NCI-H2196 (cell line): ENCODE results near the gene SLC12A2.

Source experiments
- DNase-seq: peaks from one replicate; lab custom pipeline; 2025; ENCODE audit not compliant: unreplicated experiment; lab: John Stamatoyannopoulos, UW

SLC12A2 gene

DNA sequence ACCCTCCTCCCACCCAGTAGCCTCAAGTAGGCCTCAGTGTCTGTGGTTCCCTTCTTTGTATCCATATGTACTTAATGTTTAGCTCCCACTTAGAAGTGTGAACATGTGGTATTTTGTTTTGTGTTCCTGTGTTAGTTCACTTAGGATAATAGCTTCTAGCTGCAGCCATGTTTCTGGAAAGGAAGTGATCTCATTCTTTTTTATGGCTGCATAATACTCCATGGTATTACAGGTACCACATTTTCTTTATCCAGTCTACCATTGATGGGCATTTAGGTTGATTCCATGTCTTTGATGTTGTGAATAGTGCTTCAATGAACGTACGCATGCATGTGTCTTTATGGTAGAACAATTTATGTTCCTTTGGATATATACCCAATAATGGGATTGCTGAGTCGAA lies 74.8 kb downstream of the SLC12A2 start:
- no peak for DNase-seq

DNA sequence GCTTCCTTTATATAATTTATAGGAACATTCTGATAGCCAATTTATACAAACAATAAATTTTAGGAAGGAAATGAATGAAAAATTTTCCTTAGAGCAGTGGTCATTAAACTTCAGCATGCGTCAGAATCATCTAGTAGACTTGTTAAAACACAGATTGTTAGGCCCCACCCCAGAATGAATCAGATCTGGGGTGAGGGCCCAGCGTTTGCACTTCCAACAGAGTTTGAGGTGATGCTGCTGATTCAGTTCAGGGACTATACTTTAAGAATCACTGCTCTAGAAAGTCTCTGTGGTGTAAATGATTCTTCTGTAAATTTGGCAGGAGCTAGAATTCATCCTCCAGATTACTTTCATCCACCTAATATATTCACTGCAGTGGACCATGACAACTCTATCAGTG lies 80.4 kb downstream of the SLC12A2 start:
- no peak for DNase-seq

DNA sequence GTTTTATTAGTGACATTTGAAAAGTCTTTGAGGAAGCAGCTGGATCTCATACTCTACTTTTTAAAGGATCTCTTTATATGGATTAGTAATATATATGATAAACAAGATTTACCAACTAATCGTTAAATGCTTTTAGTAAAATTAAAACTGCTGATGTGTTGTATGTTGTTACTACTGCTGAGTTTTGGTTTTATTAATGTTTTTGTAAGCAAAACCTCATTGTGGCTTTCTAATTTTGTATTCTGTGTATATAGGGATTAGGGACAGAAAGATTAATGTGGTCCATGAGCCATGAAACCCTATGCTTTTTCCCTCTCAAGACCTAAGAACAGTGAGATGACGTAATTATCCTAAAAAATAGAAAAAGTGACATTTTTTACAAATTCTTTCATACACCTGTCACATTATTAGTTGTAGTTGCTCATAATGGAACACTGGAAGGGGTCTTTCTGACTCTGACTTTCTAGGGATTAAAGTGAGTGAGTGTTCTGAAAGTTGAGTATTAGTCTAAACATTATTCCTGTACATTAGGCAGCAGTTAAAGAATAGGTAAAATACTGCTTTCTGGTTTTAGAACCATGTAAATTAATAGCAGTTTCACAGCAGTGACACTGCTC lies 85.9 kb downstream of the SLC12A2 start:
- no peak for DNase-seq

DNA sequence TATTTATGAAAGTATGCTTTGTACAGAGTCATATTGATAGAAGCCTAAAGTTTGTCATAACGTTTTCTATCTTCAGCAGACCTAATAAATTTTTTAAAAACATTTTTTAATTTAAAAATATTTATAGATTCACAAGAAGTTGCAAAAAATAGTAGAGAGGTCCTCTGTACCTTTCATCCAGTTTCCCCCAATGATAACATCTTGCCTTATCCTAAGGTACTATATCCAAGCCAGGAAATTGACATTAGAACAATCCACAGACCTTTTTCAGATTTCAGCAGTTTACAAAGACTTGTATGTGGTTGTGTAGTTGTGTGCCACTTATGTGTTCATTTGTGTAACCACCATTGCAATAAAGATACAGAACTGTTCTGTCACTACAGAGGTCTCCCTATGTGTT lies 88.5 kb downstream of the SLC12A2 start:
- no peak for DNase-seq

DNA sequence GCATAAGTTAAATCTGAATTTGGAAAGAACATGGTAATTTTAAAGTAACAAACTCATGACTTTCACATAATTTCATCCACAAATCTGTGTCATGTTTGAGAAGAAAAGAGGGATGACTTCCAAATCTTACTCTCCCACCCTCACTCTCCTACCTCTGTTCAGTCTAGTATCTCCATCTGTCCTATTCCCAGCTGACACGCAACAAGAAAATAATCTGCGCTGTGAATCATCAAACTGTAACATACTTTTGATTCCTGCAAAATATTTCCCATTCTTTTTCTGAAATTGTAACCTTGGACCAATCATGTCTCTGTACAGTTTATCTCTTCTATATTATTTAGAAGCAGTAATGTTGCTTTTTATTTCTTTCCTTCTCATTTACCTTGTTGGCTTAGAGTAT lies 91.4 kb downstream of the SLC12A2 start:
- DNase-seq: no peak

DNA sequence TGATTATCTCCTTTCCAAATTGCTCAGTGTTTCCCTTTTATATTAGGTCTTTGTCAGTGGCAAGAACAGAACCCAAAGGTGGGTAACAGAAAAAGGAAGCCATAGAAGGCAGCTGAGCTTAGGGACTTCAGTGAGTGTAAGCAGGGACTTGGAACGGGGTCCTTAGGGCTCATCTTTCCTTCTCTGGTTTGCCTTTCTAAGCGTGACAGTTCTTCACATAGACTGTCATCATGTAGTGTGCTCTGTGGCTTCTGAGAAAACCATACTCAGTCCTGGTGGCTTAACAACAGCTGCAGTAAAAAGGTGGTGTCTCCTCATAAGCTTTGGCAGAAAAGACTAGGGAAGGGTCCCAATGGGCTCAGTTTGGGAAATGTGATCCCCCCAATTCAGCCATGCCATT lies 108.8 kb downstream of the SLC12A2 start:
- DNase-seq: no peak

DNA sequence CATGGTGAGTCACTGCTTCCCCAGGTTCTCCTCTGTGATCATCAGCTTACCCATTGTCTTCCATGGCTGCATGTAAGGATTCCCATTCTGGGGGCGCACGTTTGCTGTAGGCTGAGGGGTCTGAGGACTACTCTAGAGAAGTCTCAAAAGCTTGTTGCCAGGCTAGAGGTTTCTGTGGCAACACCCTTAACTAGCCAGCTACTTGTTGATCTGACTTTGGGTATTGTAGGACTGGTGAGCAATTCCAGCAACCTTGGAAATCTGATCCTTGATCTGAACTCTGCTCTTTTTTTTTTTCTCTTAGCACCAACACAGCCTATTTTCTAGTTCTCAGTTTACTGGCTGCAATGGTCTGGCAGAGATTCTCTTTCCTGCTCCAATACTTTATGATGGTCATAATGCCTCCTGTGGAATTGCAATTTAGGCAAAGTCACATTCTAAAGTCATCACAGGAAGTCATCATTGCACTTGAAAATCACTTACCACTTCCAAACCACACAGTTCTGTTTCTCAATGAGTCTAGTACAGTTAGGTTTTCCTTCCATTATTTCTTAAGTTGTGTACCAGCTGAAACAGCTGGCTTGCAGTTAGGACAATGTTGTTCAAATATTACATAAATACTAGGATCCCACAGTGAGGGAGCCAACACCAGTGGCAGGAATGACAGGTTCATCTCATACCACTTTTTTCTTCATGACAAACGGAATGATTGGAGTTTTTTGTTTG lies 110.3 kb downstream of the SLC12A2 start:
- DNase-seq: no peak

DNA sequence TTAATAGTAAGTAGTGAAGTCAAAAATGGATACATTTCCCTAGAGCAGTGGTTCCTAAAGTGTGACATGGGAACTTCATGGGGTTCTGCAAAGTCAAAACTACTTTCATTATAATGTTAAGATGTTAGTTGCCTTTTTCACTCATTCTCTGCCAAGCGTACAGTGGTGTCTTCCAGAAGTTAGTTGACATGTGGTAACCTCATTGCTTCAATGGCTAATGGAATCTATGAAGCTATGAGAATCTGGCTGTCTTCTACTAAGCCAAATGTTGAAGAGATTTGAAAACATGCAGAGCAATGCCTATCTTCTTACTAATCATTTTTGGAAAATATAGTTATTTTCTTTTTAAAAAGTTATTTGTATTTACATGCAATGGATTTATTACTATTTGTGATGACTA lies 111.8 kb downstream of the SLC12A2 start:
- no peak for DNase-seq

DNA sequence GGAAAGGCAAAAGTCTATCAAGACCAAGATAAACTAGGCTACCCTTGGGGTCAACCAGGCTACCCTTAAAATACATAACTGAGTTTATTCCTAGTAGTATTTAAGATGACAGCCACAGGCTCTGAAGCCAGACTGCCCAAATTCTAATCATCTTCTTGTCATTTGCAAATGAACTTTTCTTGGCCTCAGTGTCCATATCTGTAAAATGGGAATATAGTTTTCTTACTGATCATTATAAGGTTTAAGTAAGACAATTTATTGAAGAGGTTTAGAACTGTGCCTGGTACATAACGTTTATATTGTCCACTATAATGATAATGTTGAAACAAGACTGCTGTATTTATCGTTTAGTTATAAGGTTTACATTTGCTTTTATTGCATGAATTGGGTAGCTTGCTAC lies 112.5 kb downstream of the SLC12A2 start:
- DNase-seq: no peak

DNA sequence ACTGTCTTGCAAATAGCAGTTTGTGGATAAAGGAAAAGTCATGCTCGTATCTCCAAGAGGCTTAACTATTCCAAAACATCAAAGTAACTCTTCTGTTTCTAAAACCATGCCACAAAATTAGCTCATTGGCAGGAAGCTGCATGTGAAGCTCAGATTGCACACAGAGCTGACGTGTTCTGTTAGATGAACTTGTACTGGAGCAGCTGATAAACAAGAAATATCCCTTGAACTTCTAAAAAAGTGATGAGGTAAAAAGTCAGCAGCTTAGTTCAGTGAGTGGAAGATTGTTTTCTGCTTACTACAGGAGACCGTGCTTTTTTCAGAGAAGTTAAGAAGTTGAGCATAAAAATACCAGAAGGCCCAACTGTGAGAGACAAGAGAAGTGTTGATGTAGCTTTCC lies 113.2 kb downstream of the SLC12A2 start:
- DNase-seq: no peak

DNA sequence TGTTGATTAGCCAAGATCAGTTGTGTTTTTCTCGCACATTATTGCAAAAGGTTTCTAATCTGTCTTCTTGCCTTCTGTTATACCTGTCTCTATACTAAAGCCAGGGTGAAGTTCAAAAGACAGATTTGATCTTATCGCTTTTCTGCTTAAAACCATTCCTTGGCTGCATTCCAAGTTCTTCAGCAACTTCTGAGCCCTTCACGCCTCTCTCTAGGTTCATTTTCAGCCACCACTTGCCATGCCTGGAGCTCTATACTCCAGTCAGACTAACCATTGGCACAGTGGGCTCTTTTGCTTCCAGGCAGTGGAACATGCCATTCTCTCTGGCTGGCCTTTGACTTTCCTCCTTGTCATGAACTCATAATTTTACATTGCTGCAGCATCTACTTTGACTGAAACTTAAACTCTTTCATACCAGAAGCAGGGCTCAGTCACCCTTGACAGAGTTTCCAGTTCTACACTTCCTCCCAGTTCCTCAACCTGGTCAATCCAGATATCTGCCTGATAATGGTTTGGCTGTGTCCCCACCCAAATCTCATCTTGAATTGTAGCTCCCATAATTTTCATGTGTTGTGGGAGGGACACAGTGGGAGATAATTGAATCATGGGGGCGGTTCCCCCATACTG lies 114.4 kb downstream of the SLC12A2 start:
- DNase-seq: no peak

DNA sequence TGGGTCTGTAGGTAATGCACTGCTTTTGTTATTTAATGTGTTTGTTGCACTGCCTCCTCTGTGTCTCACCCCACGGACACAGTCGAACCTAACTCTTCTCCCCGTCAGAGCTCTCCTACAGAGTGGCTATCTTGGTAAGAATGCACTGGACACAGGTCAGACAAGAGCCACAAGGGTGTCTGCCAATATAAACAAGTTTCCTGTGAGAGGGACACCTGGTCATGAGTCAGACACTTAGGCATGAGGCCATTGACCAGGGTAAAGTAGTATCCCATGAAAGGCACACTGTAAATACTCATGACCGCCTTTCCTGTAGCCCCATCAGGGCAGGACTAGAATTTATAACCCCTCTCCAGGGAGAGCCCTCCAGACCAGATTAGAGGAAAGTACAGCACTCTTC lies 115.5 kb downstream of the SLC12A2 start:
- peak; percentile 56 for DNase-seq

DNA sequence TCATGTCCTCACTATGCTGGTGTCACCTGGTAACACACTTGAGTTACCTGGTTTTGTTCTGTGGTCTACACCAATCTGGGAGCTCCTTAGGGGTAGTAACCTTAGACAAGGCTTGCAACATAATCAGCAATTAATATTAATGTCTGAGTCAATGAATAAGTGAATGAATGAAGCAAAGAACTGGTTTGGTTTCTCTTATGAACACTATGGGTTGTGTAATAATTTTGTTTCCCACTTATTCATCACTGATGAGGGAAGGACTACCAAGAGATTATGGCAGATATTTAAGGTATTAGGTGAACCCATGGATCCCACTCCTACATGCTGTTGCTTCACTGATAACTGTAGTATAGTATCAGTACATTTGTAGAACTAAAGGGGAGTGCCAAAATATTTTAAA lies 116.0 kb downstream of the SLC12A2 start:
- DNase-seq: no peak

DNA sequence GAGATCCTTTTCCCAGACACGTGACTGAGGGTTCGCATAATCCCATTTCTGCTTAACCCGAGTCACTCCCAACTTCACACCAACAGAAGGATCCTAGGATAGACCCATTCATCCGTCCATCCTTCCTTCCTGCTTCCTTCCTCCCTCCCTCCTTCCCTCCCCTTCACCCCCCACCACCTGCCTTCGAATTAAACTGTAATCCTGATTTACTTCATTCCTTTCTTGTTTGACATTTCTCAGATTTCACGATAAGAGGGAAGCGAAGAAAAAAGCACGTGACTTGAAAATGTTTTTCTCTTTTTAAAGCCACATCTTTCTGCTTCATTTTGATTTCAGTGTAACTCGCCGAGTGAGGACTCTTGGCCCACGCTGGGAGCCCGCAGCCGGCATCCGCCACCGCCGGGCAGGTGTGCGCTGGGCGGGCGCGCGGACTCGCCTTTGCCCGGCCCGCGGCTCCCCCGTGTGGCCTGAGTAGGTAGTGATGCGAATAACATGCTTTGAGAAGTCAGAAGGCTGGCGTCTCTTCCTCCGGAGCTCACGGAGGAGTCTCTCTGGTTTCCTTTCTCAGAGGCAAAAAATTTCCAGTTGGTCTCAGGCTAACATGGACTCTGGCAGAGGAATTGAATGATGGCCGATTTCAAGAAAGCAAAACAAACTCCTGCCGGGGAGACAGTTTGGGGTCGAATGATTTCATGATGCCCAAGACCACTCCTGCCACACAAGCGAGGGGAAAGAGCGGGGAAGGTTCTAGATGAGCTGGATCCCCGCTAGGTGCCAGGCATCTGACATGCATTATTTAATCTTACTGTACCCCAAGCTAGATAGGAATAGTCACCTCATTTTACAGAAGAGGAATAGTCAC lies 117.7 kb downstream of the SLC12A2 start:
- peak; percentile 90 for DNase-seq

DNA sequence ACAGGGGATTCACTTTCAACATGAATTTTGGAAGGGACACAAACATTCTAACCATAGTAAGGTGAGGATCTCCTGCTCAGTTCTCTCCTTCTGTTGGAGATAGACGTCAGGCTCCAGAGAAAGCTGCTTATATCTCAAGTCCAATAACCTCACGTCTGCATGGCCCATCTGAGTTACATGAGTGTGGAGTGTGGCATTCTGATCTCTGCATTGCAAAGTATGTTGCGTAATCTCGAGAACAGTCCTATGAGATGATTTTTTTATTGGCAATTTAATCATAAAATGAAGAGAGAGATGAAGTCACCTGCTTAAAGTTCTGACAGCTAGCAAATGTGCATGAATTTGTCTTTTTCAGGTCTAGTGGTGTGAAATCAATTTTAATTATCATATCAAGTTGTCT lies 118.8 kb downstream of the SLC12A2 start:
- DNase-seq: no peak

DNA sequence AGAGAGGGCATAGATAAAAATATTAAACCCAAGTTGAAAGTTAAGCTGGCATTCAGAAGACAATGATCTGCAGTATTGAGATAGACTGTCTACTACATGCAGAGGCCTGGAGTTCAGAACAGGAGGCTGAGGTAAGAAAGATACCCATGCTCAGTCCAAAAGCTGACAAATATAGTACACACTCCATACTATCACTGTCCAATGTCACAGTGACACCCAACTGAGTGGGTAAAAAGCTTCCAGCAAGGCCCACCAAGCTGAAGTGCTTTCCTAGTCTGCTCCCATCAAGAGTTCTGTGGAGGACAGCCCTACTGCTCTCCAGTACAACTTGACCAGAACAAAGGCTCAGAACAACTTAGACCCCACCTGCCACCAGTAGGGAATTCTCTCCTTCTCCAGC lies 124.9 kb downstream of the SLC12A2 start:
- DNase-seq: no peak

DNA sequence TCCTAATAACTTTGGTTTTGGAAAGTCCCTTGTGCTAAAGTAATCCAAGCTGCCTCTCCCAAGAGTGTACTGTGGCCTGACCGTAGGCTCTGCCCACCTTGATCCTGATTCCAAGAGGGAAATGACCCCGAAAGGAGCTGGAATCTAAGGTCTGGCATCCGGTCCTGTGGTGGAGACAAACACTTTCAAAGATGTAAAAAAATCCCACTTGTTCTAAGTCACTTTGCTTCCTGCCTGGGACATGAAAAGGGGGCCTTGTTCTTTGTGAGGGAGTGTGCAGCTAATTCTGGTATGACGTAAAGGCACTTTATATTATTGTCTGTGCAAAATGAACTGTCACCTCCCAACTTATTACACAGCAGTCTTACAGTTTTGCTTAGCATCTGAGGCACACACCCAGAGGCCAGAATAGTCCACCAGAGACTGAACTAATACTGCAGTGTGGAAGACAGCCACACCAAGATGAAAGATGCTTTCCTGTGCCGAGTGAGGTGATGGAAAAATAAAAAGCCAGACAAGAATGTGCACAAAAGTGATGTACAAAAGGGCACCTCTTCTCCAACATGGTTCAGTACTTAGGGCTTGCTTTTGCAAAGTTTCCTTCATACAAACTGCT lies 128.7 kb downstream of the SLC12A2 start:
- DNase-seq: no peak

DNA sequence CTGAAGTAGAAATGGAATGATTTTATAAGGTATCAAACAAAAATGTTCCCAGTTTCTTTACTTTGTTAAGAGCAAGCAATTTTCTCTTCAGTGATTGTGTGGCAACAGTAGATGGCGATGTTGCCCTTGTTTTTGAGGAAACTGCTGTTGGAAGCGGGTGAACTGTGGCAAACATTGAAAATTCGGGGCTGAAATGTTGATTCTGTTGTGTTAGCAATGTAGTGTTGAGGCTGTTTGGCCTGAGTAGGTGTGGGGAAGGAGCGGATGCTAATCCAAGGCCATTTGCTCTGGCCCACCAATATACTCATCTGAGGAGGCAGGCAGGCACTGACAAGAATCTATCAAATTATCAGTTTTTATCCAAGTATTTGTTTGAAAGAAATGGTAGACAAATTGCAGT lies 129.8 kb downstream of the SLC12A2 start:
- peak; percentile 59 for DNase-seq

DNA sequence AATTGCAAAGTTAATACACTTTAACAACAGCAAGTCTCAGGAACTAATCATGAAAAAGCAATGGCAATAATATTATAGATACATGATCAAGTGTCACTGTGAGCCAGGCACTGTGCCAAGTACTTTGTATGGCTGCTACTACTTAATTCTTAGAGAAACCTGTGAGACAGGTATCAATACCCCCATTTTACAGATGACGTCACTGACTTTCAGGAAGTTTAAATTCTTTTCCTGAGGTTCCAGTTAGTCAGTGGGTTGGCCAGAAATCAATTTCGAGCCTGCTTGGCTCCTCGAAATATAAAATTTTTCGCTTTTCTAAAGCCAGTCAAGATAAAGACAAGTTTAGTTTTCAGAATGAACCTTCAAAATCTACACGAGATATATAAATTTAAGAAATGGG lies 130.3 kb downstream of the SLC12A2 start:
- DNase-seq: no peak

DNA sequence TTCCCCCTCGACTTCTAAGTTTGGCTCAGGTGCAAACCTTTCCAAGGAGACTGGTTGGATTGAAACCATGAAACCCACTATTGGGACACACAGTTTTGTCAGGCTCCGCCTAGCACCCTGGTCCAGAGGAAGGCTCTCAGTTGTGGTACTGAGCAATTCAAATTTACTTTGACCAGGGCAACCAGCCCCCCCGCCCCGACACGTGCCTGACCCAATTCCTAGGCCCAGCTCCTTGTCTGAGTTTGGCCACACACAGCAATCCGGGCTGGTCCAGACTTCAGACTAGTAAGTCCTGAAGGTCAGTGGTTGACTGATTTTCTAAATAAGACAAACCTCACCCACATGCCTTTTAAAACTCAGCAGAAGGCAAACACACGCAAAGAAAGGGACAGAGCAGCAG lies 132.7 kb downstream of the SLC12A2 start:
- DNase-seq: no peak

DNA sequence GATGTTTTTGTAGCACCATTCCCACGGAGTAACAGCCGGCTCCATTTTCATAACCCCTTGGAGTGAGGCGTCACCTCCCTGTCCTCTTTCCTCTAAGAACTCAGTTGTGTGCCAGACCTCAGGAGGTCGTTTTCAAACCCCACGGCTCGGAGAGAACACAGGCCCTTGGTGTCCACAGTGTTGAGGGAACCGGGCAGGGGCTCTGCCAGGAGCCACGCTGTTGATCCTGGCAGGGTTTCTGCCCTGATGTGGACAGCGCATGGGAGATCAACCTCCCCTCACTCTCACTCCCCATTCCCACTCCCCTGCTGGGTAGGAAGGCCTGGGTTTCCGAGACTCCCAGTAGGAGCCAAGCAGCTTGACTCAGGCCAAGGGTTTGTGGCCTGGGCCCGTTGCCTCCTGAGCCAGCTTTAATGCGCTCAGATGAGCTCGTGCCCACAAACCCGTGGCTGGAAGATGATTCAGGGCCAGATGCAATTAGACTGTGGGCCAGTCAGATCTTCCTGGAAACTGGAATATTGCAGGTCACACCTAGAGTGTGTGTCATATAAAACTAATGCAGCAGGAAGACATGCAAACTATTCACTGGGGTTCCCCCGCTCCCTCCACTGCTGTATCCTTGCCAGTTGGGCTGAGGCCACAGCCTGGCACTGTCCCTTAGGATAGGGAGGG lies 133.4 kb downstream of the SLC12A2 start:
- no peak for DNase-seq
